Keratinocyte (primary cell): ENCODE data around the gene PKNOX2. TPM values are rescaled to one million over a fixed set of nuclear protein-coding genes. Genes with fewer than 3 reads are reported as not detected.

ENCODE experiments used
- DNase-seq: peaks from one replicate; pipeline ENCODE4 v3.0.0-alpha.2; 2011; ENCODE audit warnings: low read depth, missing footprints, low spot score
- FAIRE-seq: peaks from 2 replicates; lab custom pipeline; 2011; peaks lifted over from hg19 to GRCh38; lab: Jason Lieb, UNC
- H2AFZ ChIP-seq: 2 replicates; pipeline ENCODE4 v1.6.0; 2012; ENCODE audit warnings: low read length, control low read depth, inconsistent platforms; ENCODE audit not compliant: control insufficient read depth
- H3K27ac ChIP-seq: 2 replicates; pipeline ENCODE4 v1.5.1; 2011; ENCODE audit warnings: low read length; ENCODE audit not compliant: control insufficient read depth, insufficient read depth
- H3K27me3 ChIP-seq: 3 replicates; pipeline ENCODE4 v1.6.0; 2011; ENCODE audit warnings: low read length; ENCODE audit not compliant: control insufficient read depth, insufficient read depth; ENCODE audit errors: extremely low read depth
- H3K36me3 ChIP-seq, 2 experiments: 2 replicates in 1 of 2; 3 replicates in 1 of 2; pipeline ENCODE4 v1.5.1; 2011; ENCODE audit warnings: low read length in 2 of 2, mild to moderate bottlenecking in 1 of 2; ENCODE audit not compliant: control insufficient read depth in 2 of 2, insufficient read depth in 2 of 2; ENCODE audit errors: extremely low read depth in 1 of 2
- H3K4me1 ChIP-seq: 3 replicates; pipeline ENCODE4 v1.5.1; 2011; ENCODE audit warnings: low read length; ENCODE audit not compliant: control insufficient read depth, insufficient read depth; ENCODE audit errors: extremely low read depth
- H3K4me2 ChIP-seq: 3 replicates; pipeline ENCODE4 v1.6.0; 2011; ENCODE audit warnings: low read depth, low read length; ENCODE audit not compliant: control insufficient read depth, insufficient read depth; ENCODE audit errors: extremely low read depth
- H3K4me3 ChIP-seq, 3 experiments: fragments of 200-600 bp in 1 of 3; sonication (generic) in 1 of 3; 2 replicates in 2 of 3; 3 replicates in 1 of 3; pipeline ENCODE4 v1.5.1; 2011 to 2016; ENCODE audit warnings: low read length in 3 of 3, mild to moderate bottlenecking in 3 of 3, control low read depth in 2 of 3, inconsistent platforms in 1 of 3, low read depth in 1 of 3, mixed read lengths in 1 of 3, mixed run types in 1 of 3, moderate library complexity in 1 of 3; ENCODE audit not compliant: control insufficient read depth in 2 of 3, insufficient read depth in 2 of 3; ENCODE audit errors: extremely low read depth in 1 of 3
- H3K79me2 ChIP-seq: 2 replicates; pipeline ENCODE4 v1.6.0; 2012; ENCODE audit warnings: low read length; ENCODE audit not compliant: control insufficient read depth, insufficient read depth
- H3K9ac ChIP-seq: 3 replicates; pipeline ENCODE4 v1.6.0; 2011; ENCODE audit warnings: low read length; ENCODE audit not compliant: control insufficient read depth, insufficient read depth; ENCODE audit errors: extremely low read depth
- H3K9me1 ChIP-seq: 3 replicates; pipeline ENCODE4 v1.6.0; 2011; ENCODE audit warnings: low read length; ENCODE audit not compliant: control insufficient read depth, insufficient read depth; ENCODE audit errors: extremely low read depth
- H3K9me3 ChIP-seq: 2 replicates; pipeline ENCODE4 v1.5.1; 2012; ENCODE audit warnings: low read depth, low read length; ENCODE audit not compliant: control insufficient read depth
- H4K20me1 ChIP-seq: 3 replicates; pipeline ENCODE4 v1.6.0; 2011; ENCODE audit warnings: low read length; ENCODE audit not compliant: control insufficient read depth, insufficient read depth; ENCODE audit errors: extremely low read depth
- CTCF ChIP-seq, 3 experiments: IDR thresholded peaks in 1 of 3; conservative IDR thresholded peaks in 1 of 3; optimal IDR thresholded peaks in 1 of 3; 2 replicates in 2 of 3; 3 replicates in 1 of 3; pipeline versions ENCODE3 to v1.5.1; 2011; ENCODE audit warnings: low read length in 3 of 3, mild to moderate bottlenecking in 3 of 3, moderate library complexity in 2 of 3, control low read depth in 1 of 3, inconsistent platforms in 1 of 3; ENCODE audit not compliant: insufficient read depth in 2 of 3; ENCODE audit errors: extremely low read depth in 1 of 3
- EZH2 ChIP-seq: IDR thresholded peaks from one replicate; pipeline ENCODE4 v1.6.1; 2012; ENCODE audit warnings: inconsistent platforms, mild to moderate bottlenecking, low read length, moderate library complexity
- dilution Hi-C: fragments of 300-500 bp; cut with MboI; formaldehyde crosslinking; loops from one replicate; pipeline ENCODE4 v1.7.0; 2020; ENCODE audit warnings: low sequenced_read_pairs; ENCODE audit not compliant: extremely low pct_ligation_motif_present
- polyA plus RNA-seq, 5 experiments: library from polyadenylated mRNA; depleted of rRNA in 3 of 5; stranded (reverse) in 3 of 5; stranded (forward) in 1 of 5; unstranded in 1 of 5; fragments of >200 nt; gene quantifications; 1 replicate in 1 of 5; 2 replicates in 3 of 5; 3 replicates in 1 of 5; pipeline versions ENCODE4 v1.2.1 to v1.2.3, GENCODE V29; 2011 to 2012; ENCODE audit warnings: missing spikeins in 2 of 5, low read depth in 1 of 5, low replicate concordance in 1 of 5

The PKNOX2 gene
- polyA plus RNA-seq, 1 donor (not counting 4 experiments of a cell fraction or from before 2014, with no cell fraction given), result 0.05 TPM

GRCh38 chr11:125292100-125292499, 127.5 kb downstream of the PKNOX2 start:
- H3K9ac ChIP-seq, result no peak overlapping the region
- H4K20me1 ChIP-seq, result no peaks in the 10 kb centered on the region
- H3K36me3 ChIP-seq, result no peaks in the 10 kb centered on the region
- peaks cover 10% of the 10 kb centered on the region for H3K27me3 ChIP-seq
- no peak for FAIRE-seq
- no peak overlapping the region for H3K4me2 ChIP-seq
- H3K4me3 ChIP-seq, result no peak overlapping the region
- H3K9me3 ChIP-seq, result no peaks in the 10 kb centered on the region
- no peaks in the 10 kb centered on the region for H3K4me1 ChIP-seq
- H3K79me2 ChIP-seq, result no peaks in the 10 kb centered on the region
- no peak for DNase-seq
- H2AFZ ChIP-seq, result no peak overlapping the region
- dilution Hi-C loops, result no loop called here
- no peak overlapping the region for H3K27ac ChIP-seq
- TF ChIP-seq CTCF (optimal IDR thresholded peaks at IDR 0.05 in 1 of 3, IDR thresholded peaks at IDR 0.05 in 1 of 3, conservative IDR thresholded peaks at IDR 0.05 in 1 of 3; ENCODE audit: extremely low read depth in 1 of 3, insufficient read depth in 2 of 3, low read length in 3 of 3) (no peak), EZH2 (no peak)
- no peaks in the 10 kb centered on the region for H3K9me1 ChIP-seq

- no peaks in the 10 kb centered on the region for H3K4me1 ChIP-seq
- H3K4me3 ChIP-seq, result no peak overlapping the region
- H3K9me1 ChIP-seq, result no peaks in the 10 kb centered on the region
- dilution Hi-C loops, result no loop called here
- no peaks in the 10 kb centered on the region for H3K9me3 ChIP-seq
- H3K79me2 ChIP-seq, result no peaks in the 10 kb centered on the region
- DNase-seq, result no peak
- no peak for FAIRE-seq
- H3K27me3 ChIP-seq, result peaks cover 10% of the 10 kb centered on the region
- no peaks in the 10 kb centered on the region for H4K20me1 ChIP-seq
- H2AFZ ChIP-seq, result no peak overlapping the region
- no peak overlapping the region for H3K27ac ChIP-seq
- TF ChIP-seq CTCF (optimal IDR thresholded peaks at IDR 0.05 in 1 of 3, IDR thresholded peaks at IDR 0.05 in 1 of 3, conservative IDR thresholded peaks at IDR 0.05 in 1 of 3; ENCODE audit: extremely low read depth in 1 of 3, insufficient read depth in 2 of 3, low read length in 3 of 3) (no peak), EZH2 (no peak)
- H3K9ac ChIP-seq, result no peak overlapping the region
- no peak overlapping the region for H3K4me2 ChIP-seq
- H3K36me3 ChIP-seq, result no peaks in the 10 kb centered on the region
These were observed 129.0 kb downstream of the PKNOX2 start for GRCh38 chr11:125293596-125293995.
